Measurements from ENCODE around the gene CARS2.

DNA sequence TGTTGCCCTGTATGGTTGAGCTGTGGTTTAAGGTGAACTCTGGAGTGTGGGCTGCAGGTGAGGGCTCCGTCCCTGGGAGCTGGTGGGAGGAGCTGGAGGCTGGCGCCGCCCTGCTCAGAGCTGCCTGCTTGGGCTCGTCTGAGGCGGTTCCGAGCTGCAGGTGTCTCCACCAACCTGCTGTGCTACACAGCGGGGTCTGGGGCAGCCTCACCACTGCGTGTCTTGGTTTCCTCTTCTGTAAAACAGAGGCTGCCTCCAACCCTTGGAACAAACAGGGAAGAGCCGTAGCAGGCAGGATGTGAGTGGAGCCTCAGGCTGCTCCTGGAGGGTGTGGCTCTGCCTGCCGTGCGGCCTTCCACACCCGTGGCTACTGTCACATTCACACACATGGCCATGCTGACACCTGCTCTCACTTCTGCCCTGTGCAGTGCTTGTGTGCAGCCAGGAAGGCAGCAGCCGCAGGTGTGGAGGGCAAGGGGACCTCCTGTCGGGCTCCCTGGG lies 69.2 kb downstream of the CARS2 start:
- no peak for TF ChIP-seq CTCF (tag by site-specific recombination; IDR thresholded peaks at IDR 0.05)
- no peak for TF ChIP-seq IKZF3 (tag by site-specific recombination; IDR thresholded peaks at IDR 0.05)
- TF ChIP-seq ZBTB49 (tag by site-specific recombination; IDR thresholded peaks at IDR 0.05; ENCODE audit: low read depth), result no peak
- peak; percentile 64 for TF ChIP-seq ZIC2 (tag by site-specific recombination; IDR thresholded peaks at IDR 0.05)
- TF ChIP-seq ZNF398 (tag by site-specific recombination; IDR thresholded peaks at IDR 0.05), result no peak
- no peak for TF ChIP-seq ZNF692 (tag by site-specific recombination; IDR thresholded peaks at IDR 0.05)
- TF ChIP-seq ZNF211 (tag by site-specific recombination; IDR thresholded peaks at IDR 0.05; ENCODE audit: low read depth), result no peak
- no peak for TF ChIP-seq ZNF121 (tag by site-specific recombination; IDR thresholded peaks at IDR 0.05)
- no peak for TF ChIP-seq KLF9 (tag by site-specific recombination; IDR thresholded peaks at IDR 0.05; ENCODE audit: low read depth)
- TF ChIP-seq ZBTB1 (tag by site-specific recombination; IDR thresholded peaks at IDR 0.05), result no peak
- TF ChIP-seq, protein P1, sequence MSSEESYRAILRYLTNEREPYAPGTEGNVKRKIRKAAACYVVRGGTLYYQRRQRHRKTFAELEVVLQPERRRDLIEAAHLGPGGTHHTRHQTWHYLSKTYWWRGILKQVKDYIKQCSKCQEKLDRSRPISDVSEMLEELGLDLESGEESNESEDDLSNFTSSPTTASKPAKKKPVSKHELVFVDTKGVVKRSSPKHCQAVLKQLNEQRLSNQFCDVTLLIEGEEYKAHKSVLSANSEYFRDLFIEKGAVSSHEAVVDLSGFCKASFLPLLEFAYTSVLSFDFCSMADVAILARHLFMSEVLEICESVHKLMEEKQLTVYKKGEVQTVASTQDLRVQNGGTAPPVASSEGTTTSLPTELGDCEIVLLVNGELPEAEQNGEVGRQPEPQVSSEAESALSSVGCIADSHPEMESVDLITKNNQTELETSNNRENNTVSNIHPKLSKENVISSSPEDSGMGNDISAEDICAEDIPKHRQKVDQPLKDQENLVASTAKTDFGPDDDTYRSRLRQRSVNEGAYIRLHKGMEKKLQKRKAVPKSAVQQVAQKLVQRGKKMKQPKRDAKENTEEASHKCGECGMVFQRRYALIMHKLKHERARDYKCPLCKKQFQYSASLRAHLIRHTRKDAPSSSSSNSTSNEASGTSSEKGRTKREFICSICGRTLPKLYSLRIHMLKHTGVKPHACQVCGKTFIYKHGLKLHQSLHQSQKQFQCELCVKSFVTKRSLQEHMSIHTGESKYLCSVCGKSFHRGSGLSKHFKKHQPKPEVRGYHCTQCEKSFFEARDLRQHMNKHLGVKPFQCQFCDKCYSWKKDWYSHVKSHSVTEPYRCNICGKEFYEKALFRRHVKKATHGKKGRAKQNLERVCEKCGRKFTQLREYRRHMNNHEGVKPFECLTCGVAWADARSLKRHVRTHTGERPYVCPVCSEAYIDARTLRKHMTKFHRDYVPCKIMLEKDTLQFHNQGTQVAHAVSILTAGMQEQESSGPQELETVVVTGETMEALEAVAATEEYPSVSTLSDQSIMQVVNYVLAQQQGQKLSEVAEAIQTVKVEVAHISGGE (tag by site-specific recombination; conservative IDR thresholded peaks at IDR 0.05; ENCODE audit: low read depth), result no peak
- TF ChIP-seq, protein P2, sequence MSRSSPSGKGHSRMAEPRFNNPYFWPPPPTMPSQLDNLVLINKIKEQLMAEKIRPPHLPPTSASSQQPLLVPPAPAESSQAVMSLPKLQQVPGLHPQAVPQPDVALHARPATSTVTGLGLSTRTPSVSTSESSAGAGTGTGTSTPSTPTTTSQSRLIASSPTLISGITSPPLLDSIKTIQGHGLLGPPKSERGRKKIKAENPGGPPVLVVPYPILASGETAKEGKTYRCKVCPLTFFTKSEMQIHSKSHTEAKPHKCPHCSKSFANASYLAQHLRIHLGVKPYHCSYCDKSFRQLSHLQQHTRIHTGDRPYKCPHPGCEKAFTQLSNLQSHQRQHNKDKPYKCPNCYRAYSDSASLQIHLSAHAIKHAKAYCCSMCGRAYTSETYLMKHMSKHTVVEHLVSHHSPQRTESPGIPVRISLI (tag by site-specific recombination; IDR thresholded peaks at IDR 0.05), result no peak

Data from HEK293 (cell line).